ENCODE results near the gene KCNMA1. TPM values are rescaled to one million over a fixed set of nuclear protein-coding genes. Genes with fewer than 3 reads are reported as not detected.
"Not testable (repeated sequence)": the region's sequence is repeated elsewhere in the genome, so short reads cannot be mapped to it uniquely, and the experiment has no call there.

KCNMA1 gene
- total RNA-seq, 1 donor from 2014 or later = 0.39 TPM

DNA sequence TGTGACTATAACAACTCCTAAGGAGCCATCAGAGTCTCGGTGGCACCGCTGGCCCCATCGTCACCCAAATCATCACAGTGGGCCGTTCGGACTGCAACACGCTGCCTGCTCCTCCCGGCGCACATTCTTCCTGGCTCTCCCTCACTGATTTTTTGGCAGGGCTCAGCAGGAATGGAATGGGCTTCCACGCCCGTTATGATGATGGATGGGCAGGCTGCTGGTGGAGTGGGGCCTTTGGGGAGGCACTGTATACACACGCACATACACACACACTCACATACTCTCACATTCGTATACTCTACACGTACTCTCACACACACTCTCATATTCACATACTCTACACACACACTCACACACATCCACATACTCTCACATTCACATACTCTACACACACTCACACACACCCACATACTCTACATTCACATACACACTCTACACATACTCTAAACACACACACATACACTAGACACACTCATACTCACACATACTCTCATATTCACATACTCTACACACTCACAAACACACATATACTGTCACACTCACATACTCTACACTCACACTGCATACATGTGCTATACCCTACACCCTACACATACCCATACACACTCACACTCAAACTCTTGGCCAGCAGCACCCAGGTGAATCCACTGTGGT, 99.8 kb downstream of the KCNMA1 start:
- intact Hi-C loops (cut with micrococcal nuclease) = no loop called here

DNA sequence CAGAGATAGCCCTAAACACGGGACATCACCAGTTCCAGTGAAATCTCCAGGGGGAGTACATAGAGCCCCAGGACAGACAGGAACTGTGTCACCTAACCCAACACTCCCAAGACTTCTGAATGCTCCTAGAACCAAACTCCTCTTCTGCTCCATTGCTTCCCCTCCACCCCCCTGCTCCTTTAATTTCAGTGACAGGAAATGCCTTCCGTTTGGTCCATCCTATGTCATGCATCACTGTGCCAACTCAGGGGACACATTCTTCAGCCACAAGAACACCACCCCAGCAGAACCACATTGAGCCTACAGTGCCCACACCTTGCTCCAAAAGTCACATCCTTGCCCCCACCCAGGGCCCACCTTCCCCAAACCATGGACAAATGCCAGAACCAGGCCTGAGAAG, 100.5 kb downstream of the KCNMA1 start:
- intact Hi-C loops (cut with micrococcal nuclease) = no loop called here

DNA sequence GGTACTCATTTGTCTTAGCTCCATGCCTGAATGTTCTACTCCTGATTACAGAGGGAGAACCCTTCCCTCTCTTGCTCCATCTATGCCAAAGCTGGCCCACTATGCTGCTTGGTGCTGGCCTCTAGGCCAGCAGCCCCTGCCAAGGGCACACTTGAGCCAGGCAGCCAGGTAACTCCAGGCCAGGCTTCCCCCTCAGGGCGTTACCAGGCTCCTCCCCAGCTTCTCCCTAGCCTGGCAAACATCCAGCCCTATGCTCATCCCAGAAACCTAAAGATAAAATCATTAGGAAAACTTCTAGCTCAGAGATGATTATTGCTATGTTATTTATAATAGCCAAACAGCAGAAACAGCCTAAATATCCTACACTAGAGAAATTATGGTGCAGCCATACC, 103.7 kb downstream of the KCNMA1 start:
- intact Hi-C loops (cut with micrococcal nuclease) = no loop called here

DNA sequence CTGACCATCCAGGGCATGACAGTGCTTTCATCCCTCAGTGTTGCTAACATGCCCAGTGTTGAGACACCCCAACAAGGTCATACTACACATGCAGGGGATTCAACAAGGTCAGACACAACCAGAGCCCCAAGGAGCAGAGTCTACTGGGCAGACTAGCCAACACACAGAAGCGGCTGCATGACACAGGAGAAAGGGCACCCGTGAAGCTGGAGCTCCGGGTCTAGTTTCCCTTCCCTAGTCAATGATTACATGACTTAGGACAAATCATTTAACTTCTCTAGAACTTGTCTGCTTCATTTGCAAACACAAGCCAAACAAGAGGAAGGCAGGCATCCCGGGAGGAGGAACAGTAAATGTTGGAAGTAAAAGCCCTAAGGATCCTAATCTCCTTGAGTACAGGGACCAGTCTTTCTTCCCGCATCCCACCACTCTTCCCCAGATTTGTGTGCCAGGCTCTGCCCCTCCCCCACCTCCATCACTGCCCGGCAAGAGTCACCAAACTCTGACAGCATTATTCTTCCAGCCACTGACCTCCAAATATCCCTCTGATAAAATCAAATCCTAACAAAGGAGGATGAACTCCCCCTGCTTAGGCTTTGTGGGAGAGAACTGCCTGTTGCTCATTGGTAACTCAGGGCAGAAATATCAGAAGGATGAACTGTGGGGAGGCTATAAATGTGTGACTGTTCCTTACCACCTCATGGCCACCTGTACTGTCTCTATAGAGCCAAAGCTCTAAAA, 104.3 kb downstream of the KCNMA1 start:
- intact Hi-C loops (cut with micrococcal nuclease) = no loop called here

DNA sequence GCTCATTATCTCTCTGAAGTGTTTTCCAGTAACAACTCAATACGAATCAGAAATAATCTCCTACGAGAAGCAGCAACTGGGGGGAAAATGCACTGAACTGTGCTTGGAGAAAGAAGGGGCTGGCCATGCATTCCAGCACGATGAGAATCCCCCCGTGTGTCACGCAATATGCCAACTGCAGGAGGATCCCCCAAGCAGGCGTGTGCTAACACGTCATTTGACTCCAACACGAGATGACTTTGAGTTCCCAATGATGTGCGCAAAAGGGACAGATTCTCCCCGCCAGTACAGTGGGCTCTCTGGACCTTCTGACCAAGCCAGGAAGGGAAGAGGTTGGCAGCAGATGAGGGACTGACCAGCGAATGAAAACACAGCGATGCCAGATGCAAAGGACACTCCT, 105.5 kb downstream of the KCNMA1 start:
- intact Hi-C loops (cut with micrococcal nuclease) = no loop called here

DNA sequence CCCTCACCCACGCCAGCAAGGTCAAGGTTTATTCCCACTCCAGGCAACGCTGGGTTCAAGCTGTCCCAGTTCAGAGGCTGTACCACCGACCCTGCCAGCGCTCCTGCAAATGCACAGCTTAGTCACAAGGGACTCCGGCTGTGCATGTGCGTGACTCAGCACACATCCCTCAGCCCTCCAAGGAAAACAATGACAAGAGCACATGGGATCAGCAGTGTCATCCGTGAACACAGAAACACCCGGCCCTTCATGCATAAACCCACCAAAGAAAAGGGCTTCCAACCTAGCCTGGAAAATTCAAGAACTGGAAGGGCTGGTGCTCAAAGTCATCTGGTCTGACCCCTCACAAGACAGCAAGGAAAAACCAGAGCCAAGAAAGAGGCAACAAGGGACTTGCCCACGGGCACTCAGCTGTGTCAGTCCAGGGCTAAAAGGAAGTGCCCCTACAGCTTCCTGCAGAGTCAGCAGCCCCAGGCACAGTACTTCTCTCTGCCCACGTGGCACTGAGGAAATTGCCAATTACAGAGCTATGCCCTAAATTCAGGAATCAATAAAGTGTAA, 106.1 kb downstream of the KCNMA1 start:
- intact Hi-C loops (cut with micrococcal nuclease) = no loop called here

DNA sequence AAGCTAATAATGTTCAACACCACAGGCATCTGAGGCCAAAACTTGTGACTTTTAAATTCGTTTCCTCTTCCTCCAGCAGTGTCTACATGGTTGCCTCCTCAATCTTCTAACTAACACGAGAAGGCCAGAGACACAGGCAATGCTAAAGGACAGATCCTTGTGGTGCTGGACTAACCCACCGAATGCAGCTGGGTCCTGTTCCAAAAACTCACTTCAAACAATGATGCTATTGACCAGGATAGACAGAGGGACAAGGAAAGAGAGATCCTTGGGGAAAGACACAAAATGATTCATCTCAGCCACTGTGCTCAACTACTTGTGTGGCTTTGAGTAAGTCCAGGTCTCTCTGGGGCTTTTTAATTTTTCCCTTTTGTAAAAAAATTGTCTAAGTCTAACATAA, 107.6 kb downstream of the KCNMA1 start:
- intact Hi-C loops (cut with micrococcal nuclease) = no loop called here

DNA sequence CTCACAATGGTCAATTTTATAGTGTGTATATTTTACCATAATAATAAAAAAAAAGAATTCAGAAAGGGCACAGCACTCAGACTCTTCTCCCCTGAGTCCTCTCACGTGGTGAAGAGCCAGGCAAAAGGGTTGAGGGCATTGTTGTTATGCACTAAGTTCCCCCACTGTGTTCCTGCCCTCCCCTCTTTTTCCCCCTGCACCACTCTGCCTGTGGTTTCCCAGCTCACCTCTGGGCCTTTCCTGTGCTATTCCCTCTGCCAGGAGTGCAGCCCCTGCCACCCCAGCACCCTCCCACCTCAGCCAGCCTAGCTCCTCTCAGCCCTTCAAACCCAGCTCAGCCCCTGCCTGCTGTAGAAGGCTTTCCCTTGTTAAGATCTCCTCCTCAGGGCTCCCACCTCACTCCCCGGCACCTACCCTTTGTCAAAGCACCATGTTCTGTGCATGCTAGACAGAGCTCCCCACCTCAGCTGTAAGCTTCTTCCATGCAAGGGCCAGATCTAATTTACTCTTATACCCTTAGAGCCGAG, 108.5 kb downstream of the KCNMA1 start:
- intact Hi-C loops (cut with micrococcal nuclease) = no loop called here

DNA sequence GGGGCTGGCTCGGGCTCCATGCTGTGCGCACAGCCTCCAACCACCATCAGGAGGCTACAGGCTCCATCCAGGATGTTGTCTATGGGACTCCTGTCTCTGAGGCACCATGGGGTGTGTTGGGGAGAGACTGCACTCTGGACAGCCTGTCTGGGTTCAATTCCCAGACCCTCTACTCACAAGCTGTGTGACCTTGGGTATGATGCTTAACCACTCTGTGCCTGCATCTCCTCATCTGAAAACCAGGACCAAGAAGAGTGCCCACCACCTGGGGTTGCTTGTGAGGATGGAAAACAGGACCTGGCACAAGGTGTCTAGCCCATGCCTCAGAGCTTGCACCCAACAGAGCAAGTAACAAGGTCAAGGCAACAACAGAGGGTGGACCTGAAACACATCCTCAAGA, 109.8 kb downstream of the KCNMA1 start:
- intact Hi-C loops (cut with micrococcal nuclease) = no loop called here

DNA sequence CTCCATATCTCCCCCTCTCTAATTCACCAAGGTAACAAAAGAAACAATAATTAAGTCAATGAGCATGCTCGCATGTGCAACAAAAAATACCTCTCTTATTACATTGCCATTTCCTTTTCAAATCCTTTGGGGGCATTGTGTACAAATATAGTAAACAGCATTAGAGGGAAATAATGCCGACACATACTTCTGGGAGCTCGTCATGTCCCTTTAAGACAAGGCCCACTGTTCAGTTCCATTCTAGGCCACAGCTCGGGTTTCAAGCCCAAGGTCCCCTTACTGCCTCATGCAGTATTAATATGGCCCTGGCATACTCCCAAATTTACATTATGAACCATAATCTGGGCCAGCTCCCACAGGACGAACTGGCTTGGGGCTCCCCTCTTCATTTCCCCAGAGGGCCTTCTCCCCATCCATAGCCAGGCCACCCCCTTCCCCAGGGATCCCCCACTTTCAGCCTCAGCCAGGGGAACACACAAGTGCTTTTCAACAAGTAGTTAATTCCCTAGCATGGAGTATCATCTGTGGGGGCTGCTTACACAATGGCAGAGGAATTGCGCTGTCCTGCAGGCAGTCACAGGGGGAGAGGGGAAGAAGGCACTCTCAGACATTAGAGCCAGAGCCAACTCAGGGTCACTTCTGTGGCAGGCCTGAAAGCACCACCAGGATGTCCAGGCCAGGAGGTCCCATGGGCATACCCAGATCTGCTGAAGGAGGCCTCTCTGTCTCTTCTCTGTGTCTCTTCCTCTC, 110.6 kb downstream of the KCNMA1 start:
- intact Hi-C loops (cut with micrococcal nuclease) = no loop called here

DNA sequence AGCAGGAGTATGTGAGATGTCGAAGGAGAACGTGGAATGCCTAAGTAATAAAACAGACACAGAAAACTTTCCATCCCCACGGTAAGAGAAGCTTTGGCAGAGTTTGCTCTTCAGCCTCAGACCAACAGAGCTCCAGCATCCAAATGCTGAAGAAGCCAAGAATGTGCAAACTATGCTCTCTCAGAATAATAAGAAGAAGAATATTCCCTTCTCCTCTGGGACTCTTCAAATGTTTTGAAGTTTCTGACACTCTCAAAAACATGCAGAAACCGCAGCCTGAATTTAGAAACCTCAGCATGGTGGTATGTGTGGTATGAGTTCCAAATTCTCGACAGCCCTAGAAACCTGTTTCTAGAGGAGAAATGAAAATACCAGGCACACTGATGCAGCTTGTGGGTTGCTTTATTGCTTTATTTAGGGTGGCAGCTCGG, 113.3 kb downstream of the KCNMA1 start:
- intact Hi-C loops (cut with micrococcal nuclease) = no loop called here

DNA sequence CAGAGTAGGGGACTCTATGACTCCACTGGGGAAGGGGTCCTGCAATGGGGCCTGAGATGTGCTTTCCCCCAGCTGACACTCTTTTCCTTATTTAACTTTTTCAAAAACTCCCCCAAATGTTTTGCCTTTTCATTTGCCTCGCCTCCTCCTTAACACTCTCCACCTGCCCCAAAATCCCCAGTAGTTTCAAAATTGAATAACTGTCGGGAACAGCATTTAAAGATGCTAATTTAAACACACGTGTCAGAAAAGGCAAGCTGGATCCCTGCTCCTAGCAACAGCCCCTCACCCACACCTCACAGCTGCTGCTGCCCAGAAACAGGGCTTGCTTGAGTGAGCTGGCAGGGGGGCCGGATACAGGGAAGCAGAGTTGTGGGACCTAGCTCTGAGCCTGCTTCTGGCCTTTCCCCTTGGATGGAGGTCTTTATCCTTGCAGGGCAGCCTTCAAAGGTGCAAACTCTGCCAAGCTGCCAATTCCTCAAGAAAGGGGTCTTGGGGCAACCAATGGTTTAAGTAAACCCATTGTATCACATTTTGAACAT, 115.3 kb downstream of the KCNMA1 start:
- intact Hi-C loops (cut with micrococcal nuclease) = no loop called here

DNA sequence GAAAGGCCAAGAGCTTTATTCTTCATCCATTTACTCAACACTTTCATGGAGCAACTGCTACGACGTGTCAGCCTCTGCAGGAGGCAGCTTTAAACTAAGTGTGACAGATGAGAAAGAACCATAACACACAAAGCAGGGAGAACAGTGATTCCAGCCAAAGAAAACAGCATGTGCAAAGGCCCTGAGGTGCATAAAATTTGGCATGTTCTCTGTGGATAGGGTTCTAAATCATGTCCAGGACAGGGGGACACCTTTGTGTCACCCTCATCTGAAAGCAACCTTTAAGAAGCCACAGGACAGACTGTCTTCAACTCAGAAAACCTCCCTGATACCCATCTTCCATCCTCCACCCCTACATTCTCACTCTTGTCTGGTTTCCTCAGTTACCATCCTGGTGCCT, 116.6 kb downstream of the KCNMA1 start:
- intact Hi-C loops (cut with micrococcal nuclease) = no loop called here

DNA sequence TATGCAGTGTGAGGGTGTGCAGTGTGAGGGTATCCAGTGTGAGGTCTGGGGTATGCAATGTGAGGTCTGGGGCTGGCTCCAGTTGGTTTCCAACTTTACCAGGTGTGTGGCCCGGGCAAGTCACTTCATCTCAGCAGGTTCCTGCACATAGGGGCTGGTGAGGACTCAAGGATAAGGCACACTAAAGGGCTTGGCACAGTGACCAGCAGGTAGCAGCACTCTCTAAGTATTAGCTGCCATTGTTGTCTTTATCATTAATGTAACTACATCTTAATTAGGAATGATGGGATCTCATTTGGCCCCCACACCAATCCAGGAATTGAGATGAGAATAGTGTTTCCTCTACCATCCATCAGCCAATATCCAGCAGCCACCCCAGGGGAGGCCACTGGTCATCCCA, 117.3 kb downstream of the KCNMA1 start:
- intact Hi-C loops (cut with micrococcal nuclease) = no loop called here

DNA sequence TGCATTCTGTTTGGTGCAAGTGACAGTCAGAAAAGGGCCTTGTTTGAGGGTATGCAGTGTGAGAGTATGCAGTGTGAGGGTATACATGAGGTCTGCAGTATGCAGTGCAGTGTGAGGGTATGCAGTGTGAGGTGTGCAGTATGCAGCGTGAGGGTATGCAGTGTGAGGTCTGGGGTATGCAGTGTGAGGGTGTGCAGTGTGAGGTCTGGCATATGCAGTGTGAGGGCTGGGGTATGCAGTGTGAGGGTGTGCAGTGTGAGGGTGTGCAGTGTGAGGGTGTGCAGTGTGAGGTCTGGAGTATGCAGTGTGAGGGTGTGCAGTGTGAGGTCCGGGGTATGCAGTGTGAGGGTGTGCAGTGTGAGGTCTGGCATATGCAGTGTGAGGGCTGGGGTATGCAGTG, 117.8 kb downstream of the KCNMA1 start:
- intact Hi-C loops (cut with micrococcal nuclease) = not testable (repeated sequence)

DNA sequence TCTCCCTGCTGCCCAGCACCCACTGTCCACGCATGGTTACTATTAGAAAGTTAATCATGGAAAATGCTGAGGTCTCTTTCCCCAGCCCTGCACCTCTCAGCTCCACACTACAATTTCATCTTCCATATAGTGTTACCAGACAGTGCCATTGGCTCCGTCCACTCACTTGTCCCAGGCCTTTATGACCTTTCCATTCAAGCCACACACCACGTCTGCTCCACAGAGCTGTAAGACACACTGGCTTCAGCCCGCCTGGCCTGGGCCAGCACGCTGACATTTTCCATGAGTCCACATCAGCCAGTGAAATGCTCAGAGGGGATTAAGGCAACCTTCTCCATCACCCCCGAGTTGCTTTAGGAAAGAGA, 118.7 kb downstream of the KCNMA1 start:
- intact Hi-C loops (cut with micrococcal nuclease) = no loop called here

DNA sequence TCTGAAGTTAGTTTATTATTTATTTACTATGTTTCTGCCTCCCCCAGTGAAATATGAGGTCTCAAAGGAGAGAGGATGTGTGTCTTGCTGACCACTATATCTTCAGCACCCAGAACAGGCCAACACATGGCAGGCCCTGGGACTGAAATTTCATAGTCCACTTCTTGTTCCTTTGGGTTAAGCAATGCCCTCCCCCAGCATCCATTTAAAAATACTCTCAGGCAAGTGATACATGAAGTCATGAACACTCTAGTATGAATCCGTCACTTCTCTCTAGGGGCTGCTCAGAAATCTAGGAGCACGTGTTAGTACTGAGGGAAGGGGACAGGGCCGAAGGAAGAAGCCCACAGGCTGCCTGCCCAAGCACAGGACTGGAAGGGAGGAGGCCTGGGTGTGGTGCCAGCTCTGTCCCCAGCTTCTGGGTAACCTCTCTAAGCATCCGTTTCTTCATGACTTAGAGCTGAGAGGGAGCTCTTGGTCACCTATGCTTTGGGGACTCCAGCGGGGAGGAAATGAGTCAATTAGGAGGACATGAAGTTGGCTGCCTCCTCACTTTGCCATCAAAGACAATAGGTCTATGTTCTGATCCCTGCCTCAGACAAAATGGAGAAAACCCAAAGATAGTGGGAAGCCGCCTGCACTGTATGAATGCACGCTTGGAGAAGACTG, 119.2 kb downstream of the KCNMA1 start:
- intact Hi-C loops (cut with micrococcal nuclease) = no loop called here

DNA sequence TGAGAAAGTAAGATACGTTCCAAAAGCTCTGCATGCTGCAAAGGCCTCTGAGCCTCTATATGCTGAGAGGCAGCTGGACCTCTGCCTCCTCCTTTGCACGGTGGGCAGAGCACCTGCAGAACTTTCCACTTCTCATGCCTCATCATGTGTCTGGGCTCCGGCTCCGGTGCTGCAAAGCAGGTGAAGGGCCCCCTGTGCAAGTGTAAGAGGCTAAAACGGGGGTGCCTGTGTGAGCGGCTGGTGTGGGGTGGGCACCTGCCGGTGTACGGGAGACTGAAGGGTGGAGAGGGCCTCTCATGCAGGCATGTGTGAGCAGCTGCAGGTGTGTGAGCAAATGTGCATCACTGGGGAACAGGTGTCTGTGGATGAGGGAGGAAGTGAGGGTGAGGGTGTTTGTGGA, 121.0 kb downstream of the KCNMA1 start:
- intact Hi-C loops (cut with micrococcal nuclease) = no loop called here

DNA sequence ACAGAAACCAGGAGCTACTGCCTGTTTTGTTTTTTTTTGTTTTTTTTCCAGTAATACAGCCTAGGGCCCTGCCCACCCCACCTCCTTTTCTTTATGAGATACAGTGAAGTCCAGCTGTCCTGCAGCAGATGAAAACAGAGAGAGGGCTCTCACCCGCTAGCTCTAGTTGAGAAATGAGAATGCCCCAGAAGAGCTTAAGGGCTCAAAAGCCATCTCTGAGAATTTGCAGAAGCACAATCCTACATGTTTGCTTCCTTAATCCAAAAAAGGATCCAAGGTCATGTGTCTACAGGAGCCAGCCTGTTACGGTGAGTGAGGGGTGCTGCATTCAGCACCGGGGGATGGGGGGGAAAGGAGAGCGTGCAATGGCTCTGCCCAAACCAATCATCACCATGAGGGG, 122.7 kb downstream of the KCNMA1 start:
- intact Hi-C loops (cut with micrococcal nuclease) = no loop called here

DNA sequence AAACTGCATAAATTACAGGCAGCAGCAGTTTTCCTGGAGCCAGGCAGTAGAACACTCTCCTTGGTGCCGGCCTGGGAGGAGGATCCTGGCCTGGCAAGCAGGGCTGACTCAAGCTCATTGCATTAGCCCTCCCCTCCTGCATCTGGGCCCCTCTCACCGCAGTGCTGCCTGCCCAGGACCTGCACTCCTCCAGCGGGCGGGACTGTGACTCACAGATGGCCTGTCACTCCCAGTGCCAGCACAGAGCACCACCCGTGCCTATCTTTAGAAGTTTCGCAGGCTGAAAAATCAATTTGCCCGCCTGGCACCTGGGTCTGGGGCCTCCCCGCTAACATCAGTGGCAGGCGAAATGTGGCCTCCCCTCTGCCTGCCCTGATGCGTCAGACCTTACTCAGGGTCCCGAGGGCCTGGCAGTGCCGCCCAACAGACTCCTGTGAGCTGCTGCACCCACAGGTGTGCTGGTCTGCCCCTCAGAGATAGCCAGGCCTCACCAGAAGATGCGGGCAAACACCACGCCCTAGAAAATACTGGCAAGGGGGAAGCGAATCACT, 123.8 kb downstream of the KCNMA1 start:
- intact Hi-C loops (cut with micrococcal nuclease) = no loop called here

DNA sequence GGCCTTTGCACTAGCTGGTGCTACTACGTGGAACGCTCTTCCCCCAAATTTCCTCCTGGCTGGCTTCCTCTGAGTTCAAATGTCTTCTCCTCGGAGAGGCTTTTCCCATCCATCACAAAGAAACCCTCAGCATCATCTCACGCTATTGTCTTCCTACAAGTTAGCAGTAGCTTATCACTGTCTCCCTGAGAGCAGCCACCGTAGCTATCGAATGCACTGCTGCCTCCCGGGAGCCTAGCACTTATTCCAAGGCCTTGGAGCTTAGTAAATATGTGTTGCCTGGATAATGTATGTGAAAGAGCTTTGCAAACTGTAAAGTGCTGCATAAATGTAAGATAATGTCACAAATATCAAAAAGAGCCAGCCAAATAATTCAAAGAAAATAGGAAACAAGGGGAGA, 124.4 kb downstream of the KCNMA1 start:
- intact Hi-C loops (cut with micrococcal nuclease) = no loop called here
